Stimulated activated CD4-positive, alpha-beta T cell treated with anti-CD3 and anti-CD28 coated beads, Interleukin-15, amount 100 ng/mL, for 1 hour (primary cell): ENCODE measurements around the gene MT1X.
"Not testable (repeated sequence)": the region's sequence is repeated elsewhere in the genome, so short reads cannot be mapped to it uniquely, and the experiment has no call there.

ENCODE experiments used
- DNase-seq, 2 donors: peaks; one replicate each; pipeline ENCODE4 v3.0.0-alpha.2; 2020; ENCODE audit warnings: low read depth in 1 of 2, low spot score in 1 of 2

Gene MT1X

GRCh38 chr16:56653218-56653617 lies 29.1 kb upstream of the MT1X start:
- DNase-seq = no peak

GRCh38 chr16:56657555-56658326 lies 24.5 kb upstream of the MT1X start, which contains the start of gene MT1F:
Gene MT1F (plus strand): TSS chr16:56657959. CDS start chr16:56658059, 100 bp downstream.
- DNase-seq = peak; percentile 36 to 63

- no peak for DNase-seq
Observed at GRCh38 chr16:56658327-56658875, 23.9 kb upstream of the MT1X start.

- no peak for DNase-seq
Observed at GRCh38 chr16:56662357-56663354, 19.6 kb upstream of the MT1X start.

- no peak for DNase-seq
Observed at GRCh38 chr16:56664506-56664905, 17.8 kb upstream of the MT1X start.

GRCh38 chr16:56665286-56666261 lies 16.7 kb upstream of the MT1X start:
- not testable (repeated sequence) for DNase-seq

GRCh38 chr16:56667581-56668571 lies 14.4 kb upstream of the MT1X start, which contains the start of gene MT1G:
Gene MT1G (minus strand): TSS chr16:56668065. CDS start chr16:56667993, 72 bp downstream.
- DNase-seq = no peak

- DNase-seq = no peak
Observed at GRCh38 chr16:56669005-56669839, 13.0 kb upstream of the MT1X start, which contains the start of gene MT1H. Gene MT1H (plus strand): TSS chr16:56669814. CDS start chr16:56669885, 71 bp downstream.

- no peak for DNase-seq
Observed at GRCh38 chr16:56669840-56670619, 12.2 kb upstream of the MT1X start.

GRCh38 chr16:56670620-56670934 lies 11.7 kb upstream of the MT1X start:
- DNase-seq = no peak

- not testable (repeated sequence) for DNase-seq
Observed at GRCh38 chr16:56671691-56672090, 10.6 kb upstream of the MT1X start.

GRCh38 chr16:56672171-56672570 lies 10.1 kb upstream of the MT1X start:
- not testable (repeated sequence) for DNase-seq

- no peak for DNase-seq
Observed at GRCh38 chr16:56672761-56673536, 9.3 kb upstream of the MT1X start.

GRCh38 chr16:56673921-56674320 lies 8.3 kb upstream of the MT1X start:
- DNase-seq = no peak

- DNase-seq = not testable (repeated sequence)
Observed at GRCh38 chr16:56674570-56674969, 7.7 kb upstream of the MT1X start.

- peak in 1 of 2 donors; percentile 46 for DNase-seq
Observed at GRCh38 chr16:56675685-56676210, 6.5 kb upstream of the MT1X start.
